MCF 10A (cell line): ENCODE data around the gene ZGLP1. TPM values are rescaled to one million over a fixed set of nuclear protein-coding genes. Genes with fewer than 3 reads are reported as not detected.

Source experiments
- Bru-seq: library from RNA; stranded (reverse); fragments of 400-500 nt; gene quantifications from one replicate; lab custom pipeline; 2021; lab: Mats Ljungman, UMichigan
- BruChase-seq, 2 experiments: library from RNA; stranded (reverse); fragments of 400-500 nt; gene quantifications; one replicate each; lab custom pipeline; 2021; lab: Mats Ljungman, UMichigan
- BruUV-seq: library from RNA; stranded (reverse); fragments of 400-500 nt; replicated peaks from 2 replicates; lab custom pipeline; 2021; lab: Mats Ljungman, UMichigan
- CTCF ChIA-PET: fragments of 300-600 bp; sonication (Branson Sonifier 250); formaldehyde crosslinking; extraction: SDS; loops from one replicate; lab custom pipeline; 2021; ENCODE audit warnings: antibody characterized with exemption, inconsistent platforms; lab: Yijun Ruan, JAX
- POLR2A ChIA-PET: fragments of 300-600, 350-650 bp; sonication (Branson Sonifier 250); formaldehyde crosslinking; extraction: SDS; loops from one replicate; lab custom pipeline; 2020; ENCODE audit warnings: antibody characterized with exemption, inconsistent platforms; lab: Yijun Ruan, JAX
- DNase-seq: peaks from one replicate; pipeline ENCODE4 v3.0.0-alpha.2; 2018; ENCODE audit not compliant: unreplicated experiment
- H3K27ac Mint-ChIP-seq: one replicate; pipeline ENCODE4 v1.8.0; 2022; ENCODE audit warnings: mild to moderate bottlenecking, low read depth, mixed read lengths; ENCODE audit not compliant: unreplicated experiment
- H3K27me3 Mint-ChIP-seq: one replicate; pipeline ENCODE4 v1.8.0; 2022; ENCODE audit warnings: mixed read lengths; ENCODE audit not compliant: insufficient read depth, unreplicated experiment
- H3K36me3 Mint-ChIP-seq: one replicate; pipeline ENCODE4 v1.8.0; 2022; ENCODE audit warnings: mild to moderate bottlenecking, moderate library complexity, mixed read lengths; ENCODE audit not compliant: insufficient read depth, unreplicated experiment
- H3K4me1 Mint-ChIP-seq: one replicate; pipeline ENCODE4 v1.8.0; 2022; ENCODE audit warnings: mixed read lengths; ENCODE audit not compliant: insufficient read depth, unreplicated experiment
- H3K4me3 Mint-ChIP-seq: one replicate; pipeline ENCODE4 v1.8.0; 2022; ENCODE audit warnings: mild to moderate bottlenecking, moderate library complexity, mixed read lengths; ENCODE audit not compliant: unreplicated experiment
- H3K9me3 Mint-ChIP-seq: one replicate; pipeline ENCODE4 v1.8.0; 2022; ENCODE audit warnings: mixed read lengths; ENCODE audit not compliant: unreplicated experiment
- intact Hi-C: fragments of 100-400 bp; cut with micrococcal nuclease; formaldehyde crosslinking; loops from 2 replicates; pipeline ENCODE4 v1.14.1; 2022
- long read RNA-seq: library from polyadenylated mRNA; stranded (forward); transcript quantifications from one replicate; pipeline ENCODE4 v2.0.0, GENCODE V29; 2022
- total RNA-seq: library from RNA; stranded (reverse); gene quantifications from 2 replicates; pipeline ENCODE4 v1.2.3, GENCODE V29; 2022
- TF ChIP-seq, protein P1 (sequence below): fragments of 200-600 bp; IDR thresholded peaks from one replicate; pipeline ENCODE4 v1.8.0; 2022; ENCODE audit warnings: antibody characterized with exemption, mild to moderate bottlenecking; ENCODE audit not compliant: unreplicated experiment

ZGLP1 gene
- total RNA-seq, result 3.8 and 4.9 TPM in 2 replicates
- percentile 42 among the genes with signal in this experiment for Bru-seq, nascent RNA
- BruChase-seq, experiment 1, labeled RNA remaining after a 6-hour chase, result percentile 58 among the genes with signal in this experiment
- percentile 50 among the genes with signal in this experiment for BruChase-seq, experiment 2, labeled RNA remaining after a 2-hour chase
- long read RNA-seq, partial matches to known transcripts, result 0 of 1 reads
- long read RNA-seq, other reads (novel, unspliced or antisense), result 0 of 1 reads

DNA sequence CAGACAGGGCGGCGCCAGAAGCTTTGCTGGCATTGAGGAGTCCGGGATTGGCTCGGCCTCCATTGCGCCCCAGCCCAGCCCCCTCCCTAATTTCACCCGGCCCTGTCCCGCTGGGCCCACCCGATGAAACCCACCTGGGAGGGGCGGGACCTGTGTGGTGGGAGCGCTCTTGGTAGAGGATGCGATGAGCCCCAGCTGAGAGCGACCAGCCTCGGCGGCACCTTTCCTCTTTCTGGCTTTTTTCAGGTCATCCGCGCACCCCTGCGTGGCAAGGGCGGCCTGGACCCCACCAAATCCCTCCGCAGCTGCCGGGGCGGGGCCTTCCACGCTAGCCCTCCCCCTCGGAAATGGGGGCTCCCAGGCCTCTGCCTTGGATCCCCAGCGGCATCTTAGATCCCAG, at the start of gene ZGLP1:
ZGLP1 (minus strand) TSS at position 393 of the 400 bp plus-strand sequence.
- TF ChIP-seq, protein P1, sequence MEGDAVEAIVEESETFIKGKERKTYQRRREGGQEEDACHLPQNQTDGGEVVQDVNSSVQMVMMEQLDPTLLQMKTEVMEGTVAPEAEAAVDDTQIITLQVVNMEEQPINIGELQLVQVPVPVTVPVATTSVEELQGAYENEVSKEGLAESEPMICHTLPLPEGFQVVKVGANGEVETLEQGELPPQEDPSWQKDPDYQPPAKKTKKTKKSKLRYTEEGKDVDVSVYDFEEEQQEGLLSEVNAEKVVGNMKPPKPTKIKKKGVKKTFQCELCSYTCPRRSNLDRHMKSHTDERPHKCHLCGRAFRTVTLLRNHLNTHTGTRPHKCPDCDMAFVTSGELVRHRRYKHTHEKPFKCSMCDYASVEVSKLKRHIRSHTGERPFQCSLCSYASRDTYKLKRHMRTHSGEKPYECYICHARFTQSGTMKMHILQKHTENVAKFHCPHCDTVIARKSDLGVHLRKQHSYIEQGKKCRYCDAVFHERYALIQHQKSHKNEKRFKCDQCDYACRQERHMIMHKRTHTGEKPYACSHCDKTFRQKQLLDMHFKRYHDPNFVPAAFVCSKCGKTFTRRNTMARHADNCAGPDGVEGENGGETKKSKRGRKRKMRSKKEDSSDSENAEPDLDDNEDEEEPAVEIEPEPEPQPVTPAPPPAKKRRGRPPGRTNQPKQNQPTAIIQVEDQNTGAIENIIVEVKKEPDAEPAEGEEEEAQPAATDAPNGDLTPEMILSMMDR, result no peak
- Mint-ChIP-seq H3K27me3 (no peaks in the 10 kb centered on the region), H3K9me3 (no peaks in the 10 kb centered on the region), H3K4me3 (no peak within 1 kb of the TSS), H3K4me1 (peaks cover 1% of the 10 kb centered on the region), H3K27ac (no peak within 1 kb of the TSS), H3K36me3 (peaks cover 11% of the 10 kb centered on the region)
- DNase-seq, result no peak
- BruUV-seq, result no TSS peak
- ChIA-PET POLR2A (no interaction called here), CTCF (interaction anchor here (0.6 kb wide), 1 partner anchor 378 kb away, joined by 3 read pairs; no protein-coding TSS in a partner anchor)
- intact Hi-C loops, result no loop called here

- no peaks in the 10 kb centered on the region for H3K4me1 Mint-ChIP-seq
- H3K36me3 Mint-ChIP-seq, result peaks cover 60% of the 10 kb centered on the region
- no TSS peak for BruUV-seq
- no peak overlapping the region for H3K27ac Mint-ChIP-seq
- CTCF ChIA-PET, result no interaction called here
- no peaks in the 10 kb centered on the region for H3K9me3 Mint-ChIP-seq
- intact Hi-C loops, result no loop called here
- no peak for DNase-seq
- H3K27me3 Mint-ChIP-seq, result no peaks in the 10 kb centered on the region
- H3K4me3 Mint-ChIP-seq, result no peak overlapping the region
- TF ChIP-seq, protein P1, result no peak
- POLR2A ChIA-PET, result no interaction called here
These were observed 46.8 kb upstream of the ZGLP1 start for GRCh38 chr19:10356431-10356830.

GRCh38 chr19:10353793-10354391, 44.3 kb upstream of the ZGLP1 start:
- ChIA-PET POLR2A (interaction anchor here (0.6 kb wide), 1 partner anchor 17 kb away, joined by 3 read pairs; no protein-coding TSS in a partner anchor), CTCF (interaction anchor here (0.6 to 0.8 kb wide), 2 partner anchors 26 to 37 kb away, joined by 3 to 4 read pairs; partner anchors contain the start of gene TYK2)
- no peaks in the 10 kb centered on the region for H3K27me3 Mint-ChIP-seq
- no peak overlapping the region for H3K4me3 Mint-ChIP-seq
- intact Hi-C loops, result no loop called here
- no peak overlapping the region for H3K27ac Mint-ChIP-seq
- BruUV-seq, result no TSS peak
- peaks cover 51% of the 10 kb centered on the region for H3K36me3 Mint-ChIP-seq
- H3K9me3 Mint-ChIP-seq, result no peaks in the 10 kb centered on the region
- no peak for DNase-seq
- no peaks in the 10 kb centered on the region for H3K4me1 Mint-ChIP-seq
- TF ChIP-seq, protein P1, result no peak
